Skeletal muscle satellite cell (primary cell): ENCODE data around the gene MAGI2.

Source experiments
- H3K27me3 ChIP-seq: 2 replicates; pipeline ENCODE4 v1.7.0; 2013; ENCODE audit warnings: low read length; ENCODE audit not compliant: control insufficient read depth, insufficient read depth
- H3K36me3 ChIP-seq: 2 replicates; pipeline ENCODE4 v1.7.0; 2013; ENCODE audit warnings: mild to moderate bottlenecking, control low read depth, low read length; ENCODE audit not compliant: insufficient read depth
- H3K4me1 ChIP-seq: 2 replicates; pipeline ENCODE4 v1.7.0; 2013; ENCODE audit warnings: low read length; ENCODE audit not compliant: control insufficient read depth, insufficient read depth
- H3K4me2 ChIP-seq: 2 replicates; pipeline ENCODE4 v1.7.0; 2013; ENCODE audit warnings: mild to moderate bottlenecking, low read length
- H3K4me3 ChIP-seq: 2 replicates; pipeline ENCODE4 v1.7.0; 2013; ENCODE audit warnings: low read length
- H3K9ac ChIP-seq: 2 replicates; pipeline ENCODE4 v1.7.0; 2013; ENCODE audit warnings: mild to moderate bottlenecking, low read depth, low read length, moderate library complexity
- H3K9me3 ChIP-seq: replicated peaks from 2 replicates; pipeline ENCODE4 v1.7.0; 2013; ENCODE audit warnings: mild to moderate bottlenecking, control low read depth, low read length

MAGI2 gene

GRCh38 chr7:78212476-78213060, 1240.9 kb downstream of the MAGI2 start:
- H3K27me3 ChIP-seq, result no peaks in the 10 kb centered on the region
- peaks cover 2% of the 10 kb centered on the region for H3K4me1 ChIP-seq
- no peak overlapping the region for H3K4me3 ChIP-seq
- no peaks in the 10 kb centered on the region for H3K9me3 ChIP-seq
- H3K4me2 ChIP-seq, result no peak overlapping the region
- no peak overlapping the region for H3K9ac ChIP-seq
- no peaks in the 10 kb centered on the region for H3K36me3 ChIP-seq

- peaks cover 7% of the 10 kb centered on the region for H3K4me1 ChIP-seq
- no peak overlapping the region for H3K4me3 ChIP-seq
- H3K9me3 ChIP-seq, result no peaks in the 10 kb centered on the region
- H3K9ac ChIP-seq, result no peak overlapping the region
- no peaks in the 10 kb centered on the region for H3K36me3 ChIP-seq
- H3K27me3 ChIP-seq, result no peaks in the 10 kb centered on the region
- no peak overlapping the region for H3K4me2 ChIP-seq
Observed at GRCh38 chr7:78207269-78207668, 1246.2 kb downstream of the MAGI2 start.

GRCh38 chr7:78206769-78207168, 1246.7 kb downstream of the MAGI2 start:
- Histone ChIP-seq H3K4me3 (no peak overlapping the region), H3K9ac (no peak overlapping the region), H3K27me3 (no peaks in the 10 kb centered on the region), H3K4me1 (peaks cover 7% of the 10 kb centered on the region), H3K36me3 (no peaks in the 10 kb centered on the region), H3K4me2 (no peak overlapping the region), H3K9me3 (no peaks in the 10 kb centered on the region)

GRCh38 chr7:78203042-78203720, 1250.3 kb downstream of the MAGI2 start:
- Histone ChIP-seq H3K36me3 (no peaks in the 10 kb centered on the region), H3K4me1 (peaks cover 18% of the 10 kb centered on the region), H3K4me2 (no peak overlapping the region), H3K9me3 (no peaks in the 10 kb centered on the region), H3K27me3 (no peaks in the 10 kb centered on the region), H3K9ac (no peak overlapping the region), H3K4me3 (no peak overlapping the region)

- no peak overlapping the region for H3K4me2 ChIP-seq
- no peaks in the 10 kb centered on the region for H3K36me3 ChIP-seq
- H3K4me3 ChIP-seq, result no peak overlapping the region
- peaks cover 34% of the 10 kb centered on the region for H3K4me1 ChIP-seq
- no peaks in the 10 kb centered on the region for H3K27me3 ChIP-seq
- H3K9me3 ChIP-seq, result no peaks in the 10 kb centered on the region
- H3K9ac ChIP-seq, result no peak overlapping the region
Observed at GRCh38 chr7:78198756-78199155, 1254.7 kb downstream of the MAGI2 start.

- Histone ChIP-seq H3K4me1 (peaks cover 27% of the 10 kb centered on the region), H3K36me3 (no peaks in the 10 kb centered on the region), H3K9ac (no peak overlapping the region), H3K4me2 (peak overlapping the region; percentile 21), H3K4me3 (no peak overlapping the region), H3K9me3 (no peaks in the 10 kb centered on the region), H3K27me3 (no peaks in the 10 kb centered on the region)
Observed at GRCh38 chr7:78197447-78197846, 1256.0 kb downstream of the MAGI2 start.

GRCh38 chr7:78195281-78195680, 1258.2 kb downstream of the MAGI2 start:
- Histone ChIP-seq H3K27me3 (no peaks in the 10 kb centered on the region), H3K4me3 (no peak overlapping the region), H3K9ac (no peak overlapping the region), H3K9me3 (no peaks in the 10 kb centered on the region), H3K4me2 (no peak overlapping the region), H3K4me1 (peaks cover 27% of the 10 kb centered on the region), H3K36me3 (no peaks in the 10 kb centered on the region)

- Histone ChIP-seq H3K9me3 (no peaks in the 10 kb centered on the region), H3K27me3 (no peaks in the 10 kb centered on the region), H3K4me2 (no peak overlapping the region), H3K4me1 (peaks cover 27% of the 10 kb centered on the region), H3K4me3 (no peak overlapping the region), H3K9ac (no peak overlapping the region), H3K36me3 (no peaks in the 10 kb centered on the region)
Observed at GRCh38 chr7:78194611-78195010, 1258.9 kb downstream of the MAGI2 start.

- H3K9me3 ChIP-seq, result no peaks in the 10 kb centered on the region
- H3K4me1 ChIP-seq, result peaks cover under 1% of the 10 kb centered on the region
- no peak overlapping the region for H3K4me3 ChIP-seq
- H3K9ac ChIP-seq, result no peak overlapping the region
- H3K4me2 ChIP-seq, result no peak overlapping the region
- no peaks in the 10 kb centered on the region for H3K27me3 ChIP-seq
- H3K36me3 ChIP-seq, result no peaks in the 10 kb centered on the region
Observed at GRCh38 chr7:78191475-78192079, 1261.9 kb downstream of the MAGI2 start.

- no peak overlapping the region for H3K4me2 ChIP-seq
- no peaks in the 10 kb centered on the region for H3K9me3 ChIP-seq
- no peaks in the 10 kb centered on the region for H3K36me3 ChIP-seq
- H3K27me3 ChIP-seq, result no peaks in the 10 kb centered on the region
- no peak overlapping the region for H3K9ac ChIP-seq
- H3K4me1 ChIP-seq, result no peaks in the 10 kb centered on the region
- no peak overlapping the region for H3K4me3 ChIP-seq
Observed at GRCh38 chr7:78189762-78190161, 1263.7 kb downstream of the MAGI2 start.

- Histone ChIP-seq H3K4me1 (no peaks in the 10 kb centered on the region), H3K4me2 (no peak overlapping the region), H3K4me3 (no peak overlapping the region), H3K27me3 (no peaks in the 10 kb centered on the region), H3K9ac (no peak overlapping the region), H3K9me3 (no peaks in the 10 kb centered on the region), H3K36me3 (no peaks in the 10 kb centered on the region)
Observed at GRCh38 chr7:78185149-78185745, 1268.2 kb downstream of the MAGI2 start.
